IPS DF 19.7 (cell line): ENCODE results near the gene DPH7.
"Not testable (repeated sequence)": the region's sequence is repeated elsewhere in the genome, so short reads cannot be mapped to it uniquely, and the experiment has no call there.

ENCODE experiments used
- DNase-seq: peaks from one replicate; pipeline ENCODE4 v3.0.0-alpha.2; 2013; ENCODE audit warnings: low read depth, low spot score

The DPH7 gene

GRCh38 chr9:137519553-137519952, 59.2 kb downstream of the DPH7 start:
- no peak for DNase-seq

GRCh38 chr9:137518661-137519459, 59.9 kb downstream of the DPH7 start:
- DNase-seq = not testable (repeated sequence)

- DNase-seq = no peak
These were observed 62.4 kb downstream of the DPH7 start for GRCh38 chr9:137516144-137516917.

GRCh38 chr9:137515338-137515724, 63.4 kb downstream of the DPH7 start:
- DNase-seq = no peak

- DNase-seq = no peak
These were observed 63.9 kb downstream of the DPH7 start for GRCh38 chr9:137514691-137515337.

- not testable (repeated sequence) for DNase-seq
These were observed 64.7 kb downstream of the DPH7 start for GRCh38 chr9:137513801-137514570.

GRCh38 chr9:137513136-137513535, 65.6 kb downstream of the DPH7 start:
- not testable (repeated sequence) for DNase-seq

- no peak for DNase-seq
These were observed 66.8 kb downstream of the DPH7 start for GRCh38 chr9:137511758-137512463.

GRCh38 chr9:137511126-137511525, 67.6 kb downstream of the DPH7 start:
- not testable (repeated sequence) for DNase-seq

- no peak for DNase-seq
These were observed 69.5 kb downstream of the DPH7 start for GRCh38 chr9:137509198-137509597.

GRCh38 chr9:137506702-137507171, 72.0 kb downstream of the DPH7 start:
- no peak for DNase-seq

- no peak for DNase-seq
These were observed 72.5 kb downstream of the DPH7 start for GRCh38 chr9:137506274-137506673.

- no peak for DNase-seq
These were observed 73.1 kb downstream of the DPH7 start for GRCh38 chr9:137505421-137506140.
